ENCODE data around the gene TNRC6B.

TNRC6B gene

DNA sequence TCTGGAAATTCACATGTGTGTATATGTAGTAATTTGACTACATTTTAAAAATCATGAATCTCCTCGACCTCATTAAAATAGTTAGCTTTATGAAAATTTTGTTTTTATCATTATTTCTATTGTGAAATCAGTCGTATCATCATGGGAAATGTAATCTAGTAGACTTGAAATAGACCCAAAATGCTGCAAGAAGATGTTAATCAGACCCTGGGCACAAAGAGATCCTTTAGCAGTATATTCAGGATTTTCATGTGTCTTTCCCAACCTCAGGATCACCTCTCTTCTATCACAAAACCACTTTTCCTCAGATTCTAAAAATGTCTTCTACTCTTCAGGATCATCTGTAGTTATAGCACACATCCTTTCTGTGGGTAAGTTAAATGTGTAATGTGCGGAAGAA is 93.7 kb downstream of the TNRC6B start:
- H3K27ac ChIP-seq (ENCODE audit: low read depth in 2 of 2, low read length in 2 of 2): no peak overlapping the region
- H3K9me3 ChIP-seq (ENCODE audit: control insufficient read depth in 2 of 2, low read length in 2 of 2): no peaks in the 10 kb centered on the region
- peaks cover 6 to 11% of the 10 kb centered on the region in 2 donors for H3K4me1 ChIP-seq (ENCODE audit: control insufficient read depth in 2 of 2, insufficient read depth in 2 of 2, low read length in 2 of 2)
- H3K27me3 ChIP-seq (ENCODE audit: control insufficient read depth in 2 of 2, insufficient read depth in 2 of 2, low read length in 2 of 2): no peaks in the 10 kb centered on the region
- peaks cover 13 to 39% of the 10 kb centered on the region in 2 donors for H3K36me3 ChIP-seq (ENCODE audit: control insufficient read depth in 2 of 2, insufficient read depth in 2 of 2, low read length in 2 of 2)
- H3K9ac ChIP-seq (ENCODE audit: low read depth in 1 of 2, low read length in 2 of 2): no peak overlapping the region
- no peak overlapping the region for H3K4me3 ChIP-seq (ENCODE audit: low read length in 2 of 2)

DNA sequence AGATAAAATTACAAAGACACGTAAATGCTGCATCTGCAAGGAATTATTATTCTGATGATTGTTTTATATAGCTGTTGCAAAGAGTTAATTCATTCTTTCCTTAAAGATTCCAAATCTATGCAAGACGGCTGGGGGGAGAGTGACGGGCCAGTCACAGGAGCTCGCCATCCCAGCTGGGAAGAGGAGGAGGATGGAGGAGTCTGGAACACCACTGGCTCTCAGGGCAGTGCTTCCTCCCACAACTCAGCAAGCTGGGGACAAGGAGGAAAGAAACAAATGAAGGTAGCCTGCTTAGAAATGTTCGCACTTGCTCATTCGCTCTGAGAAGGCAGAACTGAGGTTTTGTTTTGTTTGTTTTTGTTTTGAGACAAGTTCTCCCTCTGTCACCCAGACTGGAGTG is 95.6 kb downstream of the TNRC6B start:
- H3K36me3 ChIP-seq (ENCODE audit: control insufficient read depth in 2 of 2, insufficient read depth in 2 of 2, low read length in 2 of 2): peaks cover 12 to 32% of the 10 kb centered on the region in 2 donors
- H3K4me3 ChIP-seq (ENCODE audit: low read length in 2 of 2): no peak overlapping the region
- H3K4me1 ChIP-seq (ENCODE audit: control insufficient read depth in 2 of 2, insufficient read depth in 2 of 2, low read length in 2 of 2): peaks cover 6 to 11% of the 10 kb centered on the region in 2 donors
- H3K27me3 ChIP-seq (ENCODE audit: control insufficient read depth in 2 of 2, insufficient read depth in 2 of 2, low read length in 2 of 2): no peaks in the 10 kb centered on the region
- no peaks in the 10 kb centered on the region for H3K9me3 ChIP-seq (ENCODE audit: control insufficient read depth in 2 of 2, low read length in 2 of 2)
- H3K27ac ChIP-seq (ENCODE audit: low read depth in 2 of 2, low read length in 2 of 2): no peak overlapping the region
- H3K9ac ChIP-seq (ENCODE audit: low read depth in 1 of 2, low read length in 2 of 2): no peak overlapping the region

DNA sequence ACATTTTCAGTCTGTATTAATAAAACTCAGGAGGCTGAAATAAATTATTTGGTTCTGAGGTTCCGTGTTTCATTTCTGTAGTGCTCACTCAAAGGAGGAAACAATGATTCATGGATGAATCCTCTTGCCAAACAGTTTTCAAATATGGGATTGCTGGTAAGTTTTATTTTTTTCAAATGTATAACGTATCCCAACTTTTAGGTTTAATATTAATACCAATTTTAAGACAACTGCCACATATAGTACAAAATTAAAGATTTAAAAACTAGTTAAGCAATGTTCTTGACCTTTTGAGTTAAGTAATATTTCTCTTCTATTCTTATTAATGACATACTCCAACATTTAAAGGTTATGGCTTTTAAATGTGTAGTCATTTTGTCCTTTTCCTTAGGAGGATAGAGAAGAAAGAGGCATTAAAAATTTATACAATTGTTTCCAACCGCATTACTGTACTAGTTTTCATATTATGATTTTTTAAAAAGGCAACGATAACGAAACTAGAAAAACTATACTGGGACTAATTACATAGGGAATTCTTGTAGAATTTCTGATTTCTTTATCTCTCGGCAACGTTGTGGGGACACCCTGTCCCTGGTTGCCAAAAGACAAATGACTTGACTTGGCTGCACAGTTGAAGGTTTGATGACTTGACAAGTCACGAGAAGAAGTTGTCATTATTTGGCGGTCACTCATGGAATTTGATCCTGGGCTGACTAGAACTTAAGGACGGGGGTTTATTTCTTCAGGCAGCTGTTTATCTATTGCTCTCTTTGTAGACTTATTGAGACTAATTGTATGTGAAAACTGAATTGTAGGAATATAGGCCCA is 99.5 kb downstream of the TNRC6B start:
- H3K4me1 ChIP-seq (ENCODE audit: control insufficient read depth in 2 of 2, insufficient read depth in 2 of 2, low read length in 2 of 2): peaks cover 6 to 11% of the 10 kb centered on the region in 2 donors
- peak overlapping the region; percentile 56 to 68 for H3K4me3 ChIP-seq (ENCODE audit: low read length in 2 of 2)
- H3K9me3 ChIP-seq (ENCODE audit: control insufficient read depth in 2 of 2, low read length in 2 of 2): no peaks in the 10 kb centered on the region
- peaks cover 27 to 48% of the 10 kb centered on the region in 2 donors for H3K36me3 ChIP-seq (ENCODE audit: control insufficient read depth in 2 of 2, insufficient read depth in 2 of 2, low read length in 2 of 2)
- H3K27ac ChIP-seq (ENCODE audit: low read depth in 2 of 2, low read length in 2 of 2): peak overlapping the region; percentile 72 to 84
- H3K27me3 ChIP-seq (ENCODE audit: control insufficient read depth in 2 of 2, insufficient read depth in 2 of 2, low read length in 2 of 2): no peaks in the 10 kb centered on the region
- peak overlapping the region in 1 of 2 donors; percentile 72 for H3K9ac ChIP-seq (ENCODE audit: low read depth in 1 of 2, low read length in 2 of 2)

DNA sequence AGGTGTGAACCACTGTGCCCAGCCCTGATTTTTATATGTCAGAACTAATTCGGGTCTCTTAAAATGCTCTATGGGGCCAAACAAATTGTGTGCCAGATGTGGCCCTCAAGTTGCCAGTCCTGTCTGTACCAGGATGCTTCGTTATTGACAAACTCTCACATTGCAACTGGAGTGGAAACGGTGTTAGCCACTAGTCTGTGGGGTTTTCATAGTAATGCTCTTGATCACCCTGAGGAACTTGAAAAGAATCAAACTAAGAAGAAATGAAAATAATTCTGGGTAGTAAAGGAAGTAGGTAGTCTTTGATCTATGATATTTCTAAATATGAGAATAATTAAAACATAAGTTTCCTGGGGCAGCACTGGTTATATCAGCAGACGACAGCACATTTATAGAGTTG is 101.3 kb downstream of the TNRC6B start:
- no peaks in the 10 kb centered on the region for H3K27me3 ChIP-seq (ENCODE audit: control insufficient read depth in 2 of 2, insufficient read depth in 2 of 2, low read length in 2 of 2)
- H3K4me3 ChIP-seq (ENCODE audit: low read length in 2 of 2): no peak overlapping the region
- H3K9me3 ChIP-seq (ENCODE audit: control insufficient read depth in 2 of 2, low read length in 2 of 2): no peaks in the 10 kb centered on the region
- peaks cover 6 to 11% of the 10 kb centered on the region in 2 donors for H3K4me1 ChIP-seq (ENCODE audit: control insufficient read depth in 2 of 2, insufficient read depth in 2 of 2, low read length in 2 of 2)
- no peak overlapping the region for H3K9ac ChIP-seq (ENCODE audit: low read depth in 1 of 2, low read length in 2 of 2)
- H3K36me3 ChIP-seq (ENCODE audit: control insufficient read depth in 2 of 2, insufficient read depth in 2 of 2, low read length in 2 of 2): peaks cover 30 to 39% of the 10 kb centered on the region in 2 donors
- H3K27ac ChIP-seq (ENCODE audit: low read depth in 2 of 2, low read length in 2 of 2): no peak overlapping the region

DNA sequence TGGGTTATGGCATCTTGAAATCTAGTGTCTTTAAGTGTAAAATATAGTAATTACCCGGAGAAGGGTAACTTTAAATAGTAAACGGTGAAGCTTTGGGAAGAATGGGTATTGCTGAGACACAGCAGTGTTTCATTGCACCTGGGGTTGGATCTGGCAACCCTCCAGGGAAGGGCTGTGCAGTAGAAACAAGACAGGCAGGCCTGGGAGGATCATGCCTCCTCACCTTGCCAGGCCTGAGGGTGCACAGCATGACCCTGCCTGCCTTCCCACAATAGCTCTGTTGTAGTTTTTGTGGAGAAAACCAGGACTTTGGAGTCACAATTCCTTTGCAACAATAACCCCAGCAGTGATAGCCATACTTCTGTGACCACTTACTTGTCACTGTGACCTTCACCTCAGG is 104.0 kb downstream of the TNRC6B start:
- Histone ChIP-seq H3K9ac (ENCODE audit: low read depth in 1 of 2, low read length in 2 of 2) (no peak overlapping the region), H3K4me3 (ENCODE audit: low read length in 2 of 2) (no peak overlapping the region), H3K27me3 (ENCODE audit: control insufficient read depth in 2 of 2, insufficient read depth in 2 of 2, low read length in 2 of 2) (no peaks in the 10 kb centered on the region), H3K36me3 (ENCODE audit: control insufficient read depth in 2 of 2, insufficient read depth in 2 of 2, low read length in 2 of 2) (peaks cover 46 to 47% of the 10 kb centered on the region in 2 donors), H3K4me1 (ENCODE audit: control insufficient read depth in 2 of 2, insufficient read depth in 2 of 2, low read length in 2 of 2) (no peaks in the 10 kb centered on the region), H3K27ac (ENCODE audit: low read depth in 2 of 2, low read length in 2 of 2) (no peak overlapping the region), H3K9me3 (ENCODE audit: control insufficient read depth in 2 of 2, low read length in 2 of 2) (no peaks in the 10 kb centered on the region)

DNA sequence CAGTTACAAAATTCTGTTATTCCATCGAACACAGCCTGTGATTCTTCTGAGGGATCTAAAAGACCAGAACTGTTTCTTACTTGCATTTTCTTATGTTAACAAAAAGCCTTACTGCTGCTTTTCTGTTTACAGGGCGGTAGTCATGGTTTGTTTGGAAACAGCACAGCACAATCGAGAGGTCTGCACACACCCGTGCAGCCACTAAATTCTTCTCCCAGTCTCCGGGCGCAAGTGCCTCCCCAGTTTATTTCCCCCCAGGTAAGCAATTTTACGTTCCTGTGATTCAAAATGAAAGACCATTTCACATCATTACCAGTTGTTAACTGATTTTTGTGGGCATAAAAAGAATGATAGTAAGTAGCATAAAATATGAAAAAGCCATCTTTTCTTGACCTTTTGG is 107.8 kb downstream of the TNRC6B start:
- Histone ChIP-seq H3K9ac (ENCODE audit: low read depth in 1 of 2, low read length in 2 of 2) (no peak overlapping the region), H3K9me3 (ENCODE audit: control insufficient read depth in 2 of 2, low read length in 2 of 2) (no peaks in the 10 kb centered on the region), H3K4me3 (ENCODE audit: low read length in 2 of 2) (no peak overlapping the region), H3K27ac (ENCODE audit: low read depth in 2 of 2, low read length in 2 of 2) (no peak overlapping the region), H3K36me3 (ENCODE audit: control insufficient read depth in 2 of 2, insufficient read depth in 2 of 2, low read length in 2 of 2) (peaks cover 47 to 59% of the 10 kb centered on the region in 2 donors), H3K4me1 (ENCODE audit: control insufficient read depth in 2 of 2, insufficient read depth in 2 of 2, low read length in 2 of 2) (peaks cover 0 to 3% of the 10 kb centered on the region in 2 donors), H3K27me3 (ENCODE audit: control insufficient read depth in 2 of 2, insufficient read depth in 2 of 2, low read length in 2 of 2) (no peaks in the 10 kb centered on the region)

DNA sequence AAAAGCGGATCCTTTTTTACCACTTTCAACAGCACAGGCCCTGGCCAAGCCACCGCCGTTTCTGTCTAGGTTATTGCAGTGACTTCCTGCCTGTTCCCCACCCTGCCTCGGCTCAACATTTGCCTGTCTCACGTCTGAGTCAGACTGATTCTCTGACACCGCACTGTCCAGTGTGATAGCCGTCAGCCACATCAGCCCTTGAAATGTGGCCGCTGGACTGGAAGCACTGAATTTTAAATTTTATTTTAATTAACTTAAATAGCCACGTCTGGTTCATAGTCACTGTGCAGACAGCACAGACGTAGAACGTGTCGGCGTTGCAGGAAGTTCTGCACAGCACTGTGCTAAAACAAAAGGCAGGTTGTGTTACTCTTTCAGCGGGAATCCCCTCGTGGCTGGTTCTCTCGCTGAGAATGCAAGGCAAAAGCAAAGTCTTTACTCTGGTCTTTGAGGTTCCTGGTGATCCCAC is 112.3 kb downstream of the TNRC6B start:
- H3K4me3 ChIP-seq (ENCODE audit: low read length in 2 of 2): no peak overlapping the region
- H3K4me1 ChIP-seq (ENCODE audit: control insufficient read depth in 2 of 2, insufficient read depth in 2 of 2, low read length in 2 of 2): peaks cover 0 to 3% of the 10 kb centered on the region in 2 donors
- H3K9ac ChIP-seq (ENCODE audit: low read depth in 1 of 2, low read length in 2 of 2): peak overlapping the region in 1 of 2 donors; percentile 34
- H3K36me3 ChIP-seq (ENCODE audit: control insufficient read depth in 2 of 2, insufficient read depth in 2 of 2, low read length in 2 of 2): peaks cover 41 to 59% of the 10 kb centered on the region in 2 donors
- H3K27me3 ChIP-seq (ENCODE audit: control insufficient read depth in 2 of 2, insufficient read depth in 2 of 2, low read length in 2 of 2): no peaks in the 10 kb centered on the region
- H3K27ac ChIP-seq (ENCODE audit: low read depth in 2 of 2, low read length in 2 of 2): peak overlapping the region in 1 of 2 donors; percentile 64
- no peaks in the 10 kb centered on the region for H3K9me3 ChIP-seq (ENCODE audit: control insufficient read depth in 2 of 2, low read length in 2 of 2)

DNA sequence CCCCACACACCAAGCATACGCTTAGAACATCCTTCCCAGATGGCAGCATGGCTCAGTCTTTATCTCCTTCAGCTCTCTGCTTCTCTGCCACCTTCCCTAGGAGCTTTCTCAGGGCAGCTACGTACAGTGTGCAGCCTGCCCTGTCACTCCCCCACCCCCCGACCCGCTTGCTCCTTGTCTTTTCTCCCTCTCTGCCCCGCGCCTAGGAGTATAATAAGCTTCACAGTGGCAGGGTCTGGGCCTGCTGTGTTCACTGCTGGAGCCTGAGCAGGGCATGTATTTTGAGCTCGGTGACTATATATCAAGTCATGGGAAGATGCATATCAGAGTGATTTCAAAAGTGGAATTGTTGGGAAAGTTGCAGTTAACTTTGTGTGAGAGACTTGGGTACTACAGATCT is 112.8 kb downstream of the TNRC6B start:
- H3K4me1 ChIP-seq (ENCODE audit: control insufficient read depth in 2 of 2, insufficient read depth in 2 of 2, low read length in 2 of 2): peaks cover 0 to 3% of the 10 kb centered on the region in 2 donors
- no peak overlapping the region for H3K4me3 ChIP-seq (ENCODE audit: low read length in 2 of 2)
- peaks cover 39 to 58% of the 10 kb centered on the region in 2 donors for H3K36me3 ChIP-seq (ENCODE audit: control insufficient read depth in 2 of 2, insufficient read depth in 2 of 2, low read length in 2 of 2)
- no peaks in the 10 kb centered on the region for H3K27me3 ChIP-seq (ENCODE audit: control insufficient read depth in 2 of 2, insufficient read depth in 2 of 2, low read length in 2 of 2)
- H3K9ac ChIP-seq (ENCODE audit: low read depth in 1 of 2, low read length in 2 of 2): peak overlapping the region in 1 of 2 donors; percentile 34
- no peaks in the 10 kb centered on the region for H3K9me3 ChIP-seq (ENCODE audit: control insufficient read depth in 2 of 2, low read length in 2 of 2)
- H3K27ac ChIP-seq (ENCODE audit: low read depth in 2 of 2, low read length in 2 of 2): peak overlapping the region in 1 of 2 donors; percentile 64

DNA sequence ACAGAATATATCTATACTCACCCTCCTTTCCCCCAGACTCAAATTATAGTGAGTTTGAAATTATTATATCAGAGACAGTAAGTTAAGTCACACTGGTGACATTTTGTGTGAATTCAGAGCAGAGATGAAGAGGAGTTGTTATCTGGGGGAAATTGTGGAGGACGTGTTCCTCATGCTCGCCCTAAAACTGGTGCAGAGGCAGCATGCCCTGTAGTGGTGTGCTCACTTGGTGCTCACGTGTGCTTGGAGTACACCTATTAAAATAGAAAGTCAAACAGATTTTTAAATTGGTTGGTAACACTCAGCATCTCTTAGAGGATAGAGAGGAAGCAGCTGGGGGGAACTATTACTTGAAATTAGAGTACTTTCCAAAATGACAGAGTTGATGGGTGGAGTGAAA is 117.0 kb downstream of the TNRC6B start:
- H3K4me1 ChIP-seq (ENCODE audit: control insufficient read depth in 2 of 2, insufficient read depth in 2 of 2, low read length in 2 of 2): no peaks in the 10 kb centered on the region
- no peak overlapping the region for H3K27ac ChIP-seq (ENCODE audit: low read depth in 2 of 2, low read length in 2 of 2)
- no peak overlapping the region for H3K9ac ChIP-seq (ENCODE audit: low read depth in 1 of 2, low read length in 2 of 2)
- H3K27me3 ChIP-seq (ENCODE audit: control insufficient read depth in 2 of 2, insufficient read depth in 2 of 2, low read length in 2 of 2): no peaks in the 10 kb centered on the region
- peaks cover 30 to 41% of the 10 kb centered on the region in 2 donors for H3K36me3 ChIP-seq (ENCODE audit: control insufficient read depth in 2 of 2, insufficient read depth in 2 of 2, low read length in 2 of 2)
- no peak overlapping the region for H3K4me3 ChIP-seq (ENCODE audit: low read length in 2 of 2)
- H3K9me3 ChIP-seq (ENCODE audit: control insufficient read depth in 2 of 2, low read length in 2 of 2): no peaks in the 10 kb centered on the region

DNA sequence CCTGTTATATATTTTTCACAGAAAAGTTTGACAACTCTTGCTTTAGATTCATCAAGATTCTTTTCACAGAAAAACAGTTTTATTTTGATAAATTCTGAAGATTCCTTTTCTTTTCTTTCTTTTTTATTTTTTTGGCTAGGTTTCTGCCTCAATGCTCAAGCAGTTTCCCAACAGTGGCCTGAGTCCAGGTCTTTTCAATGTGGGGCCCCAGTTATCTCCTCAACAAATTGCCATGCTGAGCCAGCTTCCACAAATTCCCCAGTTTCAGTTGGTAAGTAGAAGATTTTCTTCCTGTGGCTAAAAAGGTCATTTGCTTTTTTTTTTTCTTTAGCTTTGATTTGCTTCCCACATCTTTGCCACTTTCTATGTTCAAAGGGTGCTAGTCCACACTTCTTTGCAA is 122.6 kb downstream of the TNRC6B start:
- Histone ChIP-seq H3K27me3 (ENCODE audit: control insufficient read depth in 2 of 2, insufficient read depth in 2 of 2, low read length in 2 of 2) (no peaks in the 10 kb centered on the region), H3K27ac (ENCODE audit: low read depth in 2 of 2, low read length in 2 of 2) (no peak overlapping the region), H3K9me3 (ENCODE audit: control insufficient read depth in 2 of 2, low read length in 2 of 2) (no peaks in the 10 kb centered on the region), H3K4me1 (ENCODE audit: control insufficient read depth in 2 of 2, insufficient read depth in 2 of 2, low read length in 2 of 2) (no peaks in the 10 kb centered on the region), H3K36me3 (ENCODE audit: control insufficient read depth in 2 of 2, insufficient read depth in 2 of 2, low read length in 2 of 2) (peaks cover 42 to 49% of the 10 kb centered on the region in 2 donors), H3K9ac (ENCODE audit: low read depth in 1 of 2, low read length in 2 of 2) (no peak overlapping the region), H3K4me3 (ENCODE audit: low read length in 2 of 2) (no peak overlapping the region)
